HG02798 (cell line): ENCODE measurements around the gene COL25A1.
A peak's percentile ranks its signal among the peaks of the same experiment; 100 is the strongest.
"Not testable (repeated sequence)": the region's sequence is repeated elsewhere in the genome, so short reads cannot be mapped to it uniquely, and the experiment has no call there.

Experiments
- ATAC-seq: cut with Tn5 transposase; IDR thresholded peaks from one replicate; pipeline ENCODE4 v1.9.1; 2021; ENCODE audit warnings: mild to moderate bottlenecking; ENCODE audit not compliant: unreplicated experiment, poor library complexity

The COL25A1 gene

GRCh38 chr4:108889696-108890483 lies 412.6 kb downstream of the COL25A1 start:
- no peak for ATAC-seq

- ATAC-seq: no peak
Measured at GRCh38 chr4:108888769-108889168, 413.7 kb downstream of the COL25A1 start.

- no peak for ATAC-seq
Measured at GRCh38 chr4:108887034-108887433, 415.4 kb downstream of the COL25A1 start.

- no peak for ATAC-seq
Measured at GRCh38 chr4:108885211-108885610, 417.2 kb downstream of the COL25A1 start.

GRCh38 chr4:108884596-108884995 lies 417.9 kb downstream of the COL25A1 start:
- ATAC-seq: no peak

- ATAC-seq: no peak
Measured at GRCh38 chr4:108881986-108882385, 420.5 kb downstream of the COL25A1 start.

- ATAC-seq: no peak
Measured at GRCh38 chr4:108881190-108881589, 421.3 kb downstream of the COL25A1 start.

GRCh38 chr4:108878806-108879205 lies 423.7 kb downstream of the COL25A1 start:
- ATAC-seq: no peak

- no peak for ATAC-seq
Measured at GRCh38 chr4:108877821-108878220, 424.6 kb downstream of the COL25A1 start.

GRCh38 chr4:108874806-108875205 lies 427.7 kb downstream of the COL25A1 start:
- ATAC-seq: no peak

- not testable (repeated sequence) for ATAC-seq
Measured at GRCh38 chr4:108869970-108870369, 432.5 kb downstream of the COL25A1 start.

- ATAC-seq: no peak
Measured at GRCh38 chr4:108868606-108869227, 433.7 kb downstream of the COL25A1 start.

- no peak for ATAC-seq
Measured at GRCh38 chr4:108867476-108867875, 435.0 kb downstream of the COL25A1 start.

GRCh38 chr4:108861334-108861733 lies 441.1 kb downstream of the COL25A1 start:
- no peak for ATAC-seq

GRCh38 chr4:108854786-108855185 lies 447.7 kb downstream of the COL25A1 start:
- no peak for ATAC-seq

GRCh38 chr4:108852691-108853090 lies 449.8 kb downstream of the COL25A1 start:
- ATAC-seq: no peak

GRCh38 chr4:108851366-108851765 lies 451.1 kb downstream of the COL25A1 start:
- ATAC-seq: no peak

- peak; percentile 34 for ATAC-seq
Measured at GRCh38 chr4:108850219-108850649, 452.2 kb downstream of the COL25A1 start.

GRCh38 chr4:108849611-108850168 lies 452.8 kb downstream of the COL25A1 start:
- peak; percentile 78 for ATAC-seq

GRCh38 chr4:108846568-108846967 lies 455.9 kb downstream of the COL25A1 start:
- no peak for ATAC-seq

GRCh38 chr4:108840426-108840975 lies 462.0 kb downstream of the COL25A1 start:
- no peak for ATAC-seq
